NCI-H82 treated with DMSO at 0.1 percent for 48 hours (cell line): ENCODE results near the gene NKAIN2.
"Not testable (repeated sequence)": the region's sequence is repeated elsewhere in the genome, so short reads cannot be mapped to it uniquely, and the experiment has no call there.

Source experiments
- DNase-seq: peaks from one replicate; lab custom pipeline; 2025; ENCODE audit not compliant: unreplicated experiment; lab: John Stamatoyannopoulos, UW

Gene NKAIN2

GRCh38 chr6:124546601-124547000, 742.9 kb downstream of the NKAIN2 start:
- no peak for DNase-seq

GRCh38 chr6:124551711-124552233, 748.1 kb downstream of the NKAIN2 start:
- no peak for DNase-seq

- no peak for DNase-seq
Observed at GRCh38 chr6:124557873-124558272, 754.2 kb downstream of the NKAIN2 start.

- DNase-seq = not testable (repeated sequence)
Observed at GRCh38 chr6:124560078-124560477, 756.4 kb downstream of the NKAIN2 start.

- DNase-seq = no peak
Observed at GRCh38 chr6:124560873-124561567, 757.4 kb downstream of the NKAIN2 start.

- DNase-seq = no peak
Observed at GRCh38 chr6:124561635-124562130, 758.0 kb downstream of the NKAIN2 start.

GRCh38 chr6:124564125-124564524, 760.5 kb downstream of the NKAIN2 start:
- DNase-seq = not testable (repeated sequence)

- no peak for DNase-seq
Observed at GRCh38 chr6:124567401-124567800, 763.7 kb downstream of the NKAIN2 start.

GRCh38 chr6:124573953-124574352, 770.3 kb downstream of the NKAIN2 start:
- DNase-seq = no peak

GRCh38 chr6:124577734-124578281, 774.1 kb downstream of the NKAIN2 start:
- DNase-seq = no peak

- no peak for DNase-seq
Observed at GRCh38 chr6:124590001-124590400, 786.3 kb downstream of the NKAIN2 start.

- no peak for DNase-seq
Observed at GRCh38 chr6:124599656-124600055, 796.0 kb downstream of the NKAIN2 start.

GRCh38 chr6:124604719-124605118, 801.1 kb downstream of the NKAIN2 start:
- no peak for DNase-seq

- DNase-seq = no peak
Observed at GRCh38 chr6:124607119-124607627, 803.5 kb downstream of the NKAIN2 start.

- no peak for DNase-seq
Observed at GRCh38 chr6:124613031-124613430, 809.4 kb downstream of the NKAIN2 start.

- DNase-seq = no peak
Observed at GRCh38 chr6:124622351-124622750, 818.7 kb downstream of the NKAIN2 start.

- no peak for DNase-seq
Observed at GRCh38 chr6:124633655-124634054, 830.0 kb downstream of the NKAIN2 start.

- no peak for DNase-seq
Observed at GRCh38 chr6:124640432-124640831, 836.8 kb downstream of the NKAIN2 start.

- DNase-seq = no peak
Observed at GRCh38 chr6:124655866-124656265, 852.2 kb downstream of the NKAIN2 start.

- DNase-seq = no peak
Observed at GRCh38 chr6:124658053-124658452, 854.4 kb downstream of the NKAIN2 start.

GRCh38 chr6:124659427-124659826, 855.8 kb downstream of the NKAIN2 start:
- DNase-seq = no peak

GRCh38 chr6:124660185-124660584, 856.5 kb downstream of the NKAIN2 start:
- no peak for DNase-seq
